Lower leg skin (tissue), 3 donors: ENCODE results near the gene NAXD.

Source experiments
- POLR2A ChIP-seq, 2 donors: fragments of 450-650 bp; IDR thresholded peaks; one replicate each; pipeline ENCODE4 v1.6.1; 2016 to 2017; ENCODE audit warnings: antibody characterized with exemption in 2 of 2, mild to moderate bottlenecking in 1 of 2, moderate library complexity in 1 of 2
- TF ChIP-seq, protein P1 (sequence below), 3 donors: fragments of 450-650 bp; IDR thresholded peaks; one replicate each; pipeline ENCODE4 v1.5.1; 2016; ENCODE audit warnings: antibody characterized with exemption in 3 of 3, mild to moderate bottlenecking in 3 of 3, moderate library complexity in 2 of 3

DNA sequence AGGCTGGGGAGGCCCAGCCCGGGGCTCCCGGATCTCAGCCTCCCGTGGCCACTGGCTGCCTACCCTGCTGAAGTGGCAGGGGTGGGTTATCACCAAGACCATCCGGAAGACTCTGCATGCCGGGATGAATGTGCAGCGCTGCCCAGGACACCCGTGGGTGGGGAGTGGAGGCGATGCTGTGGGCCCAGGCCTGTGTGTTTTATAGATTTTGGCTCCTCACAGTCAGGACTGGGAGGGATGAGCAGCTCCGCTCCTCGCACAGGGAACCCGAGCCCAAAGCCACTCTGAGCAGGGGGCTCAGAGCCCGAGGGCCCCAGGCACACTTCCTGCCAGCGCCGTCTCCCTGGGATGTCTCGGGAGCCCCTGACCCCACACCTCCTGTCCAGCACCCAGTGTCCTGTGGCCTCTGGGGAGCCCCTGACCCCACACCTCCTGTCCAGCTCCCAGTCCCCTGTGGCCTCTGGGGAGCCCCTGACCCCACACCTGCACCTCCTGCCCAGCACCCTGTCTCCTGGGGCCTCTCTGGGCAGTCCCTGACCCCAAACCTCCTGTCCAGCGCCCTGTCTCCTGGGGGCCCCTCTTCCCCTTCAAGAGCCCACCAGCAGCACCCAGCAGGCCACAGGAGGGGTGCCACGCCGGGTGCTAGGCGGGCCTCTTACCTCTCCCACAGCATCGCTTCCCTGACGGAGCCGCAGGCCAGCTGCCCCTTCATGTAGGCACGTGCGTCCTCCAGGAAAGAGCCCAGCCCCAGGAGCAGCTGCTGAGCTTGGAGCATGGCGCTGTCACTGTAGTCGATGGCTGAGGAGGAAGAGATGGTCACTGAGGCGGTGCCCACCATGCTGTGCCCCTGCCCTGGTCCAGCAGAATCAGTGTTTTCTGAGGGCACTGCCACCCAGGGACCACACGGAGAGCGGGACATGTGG lies 31.4 kb downstream of the NAXD start:
- TF ChIP-seq, protein P1, sequence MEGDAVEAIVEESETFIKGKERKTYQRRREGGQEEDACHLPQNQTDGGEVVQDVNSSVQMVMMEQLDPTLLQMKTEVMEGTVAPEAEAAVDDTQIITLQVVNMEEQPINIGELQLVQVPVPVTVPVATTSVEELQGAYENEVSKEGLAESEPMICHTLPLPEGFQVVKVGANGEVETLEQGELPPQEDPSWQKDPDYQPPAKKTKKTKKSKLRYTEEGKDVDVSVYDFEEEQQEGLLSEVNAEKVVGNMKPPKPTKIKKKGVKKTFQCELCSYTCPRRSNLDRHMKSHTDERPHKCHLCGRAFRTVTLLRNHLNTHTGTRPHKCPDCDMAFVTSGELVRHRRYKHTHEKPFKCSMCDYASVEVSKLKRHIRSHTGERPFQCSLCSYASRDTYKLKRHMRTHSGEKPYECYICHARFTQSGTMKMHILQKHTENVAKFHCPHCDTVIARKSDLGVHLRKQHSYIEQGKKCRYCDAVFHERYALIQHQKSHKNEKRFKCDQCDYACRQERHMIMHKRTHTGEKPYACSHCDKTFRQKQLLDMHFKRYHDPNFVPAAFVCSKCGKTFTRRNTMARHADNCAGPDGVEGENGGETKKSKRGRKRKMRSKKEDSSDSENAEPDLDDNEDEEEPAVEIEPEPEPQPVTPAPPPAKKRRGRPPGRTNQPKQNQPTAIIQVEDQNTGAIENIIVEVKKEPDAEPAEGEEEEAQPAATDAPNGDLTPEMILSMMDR (IDR thresholded peaks at IDR 0.05), result no peak
- TF ChIP-seq POLR2A (IDR thresholded peaks at IDR 0.05), result no peak
